Lower lobe of right lung (tissue), 2 donors: Measurements from ENCODE around the gene NCK2. TPM values are rescaled to one million over a fixed set of nuclear protein-coding genes. Genes with fewer than 3 reads are reported as not detected.

Experiments
- ATAC-seq, 2 donors: fragments of 200-7000 bp; cut with Tn5 transposase; one replicate each; pipeline ENCODE4 v1.9.1; 2020 to 2022; ENCODE audit warnings: mild to moderate bottlenecking in 2 of 2, moderate library complexity in 2 of 2
- DNase-seq: peaks from one replicate; pipeline ENCODE4 v3.0.0-alpha.2; 2020
- H3K27ac ChIP-seq: fragments of 200-600 bp; one replicate; pipeline ENCODE4 v1.8.0; 2022
- H3K27me3 ChIP-seq: fragments of 200-600 bp; one replicate; pipeline ENCODE4 v1.8.0; 2022; ENCODE audit warnings: low read depth
- H3K36me3 ChIP-seq: fragments of 200-600 bp; one replicate; pipeline ENCODE4 v1.8.0; 2022; ENCODE audit warnings: mild to moderate bottlenecking
- H3K4me1 ChIP-seq: fragments of 200-600 bp; one replicate; pipeline ENCODE4 v1.8.0; 2022
- H3K4me3 ChIP-seq: fragments of 200-600 bp; one replicate; pipeline ENCODE4 v1.8.0; 2022; ENCODE audit warnings: mild to moderate bottlenecking
- H3K9me3 ChIP-seq: fragments of 200-600 bp; one replicate; pipeline ENCODE4 v1.8.0; 2022
- CTCF ChIP-seq: fragments of 200-600 bp; IDR thresholded peaks from one replicate; pipeline ENCODE4 v1.8.0; 2022; ENCODE audit warnings: antibody characterized with exemption, mild to moderate bottlenecking
- intact Hi-C: fragments of 100-400 bp; cut with DNase I; formaldehyde crosslinking; loops from one replicate; pipeline ENCODE4 v1.11.0; 2022
- total RNA-seq: library from RNA; stranded (reverse); fragmentation: NEBNext Ultra II Directional; extraction: Animal tissue kit (Norgen Biotek cat#: 25700); gene quantifications from one replicate; pipeline ENCODE4 v1.2.1, GENCODE V29; 2021
- donor health status: DM: no; HTN: yes; CAD: no; lungs with severe emphysema.

The NCK2 gene
- total RNA-seq, 1 donor from 2014 or later, result 36.7 TPM

DNA sequence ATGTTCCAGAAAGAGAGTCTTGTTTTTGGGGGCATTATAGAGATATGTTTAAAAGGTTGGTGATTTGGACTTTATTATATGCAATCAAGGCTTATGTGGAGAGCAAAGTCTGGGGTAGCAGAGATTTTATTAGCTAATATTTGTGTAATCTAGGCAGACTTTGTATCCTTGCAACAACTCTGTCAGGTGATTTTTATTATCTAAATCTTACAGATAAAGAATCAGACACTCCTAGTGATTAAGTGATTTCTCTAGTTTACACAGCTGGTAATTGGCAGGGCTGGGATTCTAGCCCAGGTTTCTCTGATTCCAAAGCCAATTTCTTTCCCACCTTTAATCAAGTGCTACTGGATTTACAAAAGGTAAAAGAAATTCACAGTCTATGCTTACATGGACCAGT lies 33.3 kb upstream of the NCK2 start:
- H3K4me3 ChIP-seq, result no peak overlapping the region
- no peak for TF ChIP-seq CTCF
- no peaks in the 10 kb centered on the region for H3K9me3 ChIP-seq
- H3K27me3 ChIP-seq, result peaks cover 5% of the 10 kb centered on the region
- H3K27ac ChIP-seq, result no peak overlapping the region
- ATAC-seq (no peak), DNase-seq (no peak)
- intact Hi-C loops, result no loop called here
- H3K36me3 ChIP-seq, result no peaks in the 10 kb centered on the region
- H3K4me1 ChIP-seq, result no peaks in the 10 kb centered on the region

DNA sequence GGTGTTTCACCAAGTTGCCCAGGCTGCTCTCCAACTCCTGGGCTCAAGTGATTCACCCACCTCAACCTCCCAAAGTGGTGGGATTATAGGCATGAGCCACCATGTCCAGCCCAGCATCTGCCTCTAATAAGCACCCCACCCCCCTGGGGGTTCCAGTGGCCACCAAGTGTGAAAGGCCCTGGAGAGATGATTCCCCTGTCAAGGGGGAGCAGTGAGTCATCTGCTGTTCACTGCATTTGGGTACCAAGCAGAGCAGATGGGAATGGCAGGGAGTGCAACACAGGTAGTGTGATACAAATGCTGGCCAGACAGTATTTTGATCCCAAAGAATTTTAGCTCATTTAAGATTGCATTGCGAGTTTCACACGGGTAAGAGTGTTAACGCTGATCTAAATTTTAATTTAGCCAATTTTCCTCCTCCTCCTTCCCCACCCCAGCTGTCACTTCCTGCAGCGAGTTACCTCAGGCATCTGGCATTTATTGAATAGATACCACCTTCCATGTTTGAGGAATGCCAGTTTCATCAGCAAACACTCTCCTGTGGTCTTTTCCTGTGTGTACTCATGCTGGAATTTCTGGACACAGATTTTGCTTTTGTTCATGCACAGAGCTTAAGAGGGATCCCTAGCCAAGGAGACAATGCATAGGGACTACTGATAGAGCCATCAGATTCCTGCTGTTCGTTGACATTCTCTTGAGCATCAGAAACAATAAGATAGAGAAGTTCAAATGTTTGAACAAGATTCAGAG lies 32.4 kb upstream of the NCK2 start:
- intact Hi-C loops, result no loop called here
- Histone ChIP-seq H3K27ac (no peak overlapping the region), H3K4me3 (no peak overlapping the region), H3K4me1 (no peaks in the 10 kb centered on the region), H3K9me3 (no peaks in the 10 kb centered on the region), H3K27me3 (peaks cover 5% of the 10 kb centered on the region), H3K36me3 (no peaks in the 10 kb centered on the region)
- TF ChIP-seq CTCF, result no peak
- no peak for ATAC-seq
- DNase-seq, result no peak

GRCh38 chr2:105712981-105713596 lies 31.6 kb upstream of the NCK2 start:
- no peaks in the 10 kb centered on the region for H3K4me1 ChIP-seq
- H3K27me3 ChIP-seq, result peaks cover 5% of the 10 kb centered on the region
- ATAC-seq (no peak), DNase-seq (no peak)
- H3K27ac ChIP-seq, result no peak overlapping the region
- no peaks in the 10 kb centered on the region for H3K9me3 ChIP-seq
- no peak for TF ChIP-seq CTCF
- no peak overlapping the region for H3K4me3 ChIP-seq
- intact Hi-C loops, result no loop called here
- H3K36me3 ChIP-seq, result no peaks in the 10 kb centered on the region

DNA sequence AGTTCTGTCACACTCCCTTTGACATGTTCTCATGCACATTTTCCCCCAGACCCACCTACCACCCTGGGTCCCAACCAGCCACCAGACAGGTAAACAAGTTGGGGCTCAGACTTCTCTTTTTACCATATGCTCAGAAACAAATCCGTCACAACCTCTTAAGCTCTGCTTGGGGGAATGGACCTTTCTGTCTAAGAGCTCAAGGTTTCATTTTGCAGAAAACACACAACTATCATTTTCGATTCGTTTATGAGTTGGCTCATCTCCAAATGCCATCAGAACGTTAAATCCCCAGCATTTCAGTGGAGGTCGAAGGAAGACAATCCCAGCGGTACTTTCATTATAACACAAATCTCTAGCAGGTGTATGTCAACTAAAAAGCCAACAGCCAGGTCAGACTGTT lies 30.6 kb upstream of the NCK2 start:
- intact Hi-C loops, result no loop called here
- H3K4me3 ChIP-seq, result no peak overlapping the region
- TF ChIP-seq CTCF, result no peak
- no peaks in the 10 kb centered on the region for H3K4me1 ChIP-seq
- H3K27me3 ChIP-seq, result peaks cover 9% of the 10 kb centered on the region
- no peaks in the 10 kb centered on the region for H3K9me3 ChIP-seq
- ATAC-seq (no peak), DNase-seq (no peak)
- H3K27ac ChIP-seq, result no peak overlapping the region
- H3K36me3 ChIP-seq, result no peaks in the 10 kb centered on the region

GRCh38 chr2:105718846-105719481 lies 25.7 kb upstream of the NCK2 start:
- Histone ChIP-seq H3K27me3 (peaks cover 4% of the 10 kb centered on the region), H3K36me3 (no peaks in the 10 kb centered on the region), H3K27ac (no peak overlapping the region), H3K9me3 (no peaks in the 10 kb centered on the region), H3K4me1 (no peaks in the 10 kb centered on the region), H3K4me3 (no peak overlapping the region)
- ATAC-seq, result no peak
- intact Hi-C loops, result no loop called here
- TF ChIP-seq CTCF, result no peak
- DNase-seq, result no peak
